Smooth muscle cell (in vitro differentiated cells): ENCODE data around the gene BRD2. TPM values are rescaled to one million over a fixed set of nuclear protein-coding genes. Genes with fewer than 3 reads are reported as not detected.

ENCODE experiments used
- DNase-seq: peaks from one replicate; lab custom pipeline; 2025; ENCODE audit not compliant: unreplicated experiment; lab: John Stamatoyannopoulos, UW
- H2AFZ ChIP-seq: fragments of 200-600 bp; sonication (generic); 2 replicates; pipeline ENCODE4 v1.6.0; 2016; ENCODE audit warnings: antibody characterized with exemption, low read depth, mild to moderate bottlenecking
- H3F3A ChIP-seq: fragments of 200-600 bp; sonication (generic); 2 replicates; pipeline ENCODE4 v1.6.0; 2017; ENCODE audit warnings: antibody characterized with exemption, low read depth
- H3K27ac ChIP-seq: fragments of 200-600 bp; sonication (generic); 2 replicates; pipeline ENCODE4 v1.5.1; 2016; ENCODE audit warnings: low read depth, mild to moderate bottlenecking
- H3K27me3 ChIP-seq: fragments of 200-600 bp; sonication (generic); 2 replicates; pipeline ENCODE4 v1.6.1; 2016; ENCODE audit warnings: low read depth, mild to moderate bottlenecking
- H3K36me3 ChIP-seq: fragments of 200-600 bp; sonication (generic); 2 replicates; pipeline ENCODE4 v1.5.1; 2016; ENCODE audit warnings: low read depth
- H3K4me1 ChIP-seq: fragments of 200-600 bp; sonication (generic); 2 replicates; pipeline ENCODE4 v1.5.1; 2016; ENCODE audit warnings: low read depth
- H3K4me2 ChIP-seq: fragments of 200-600 bp; sonication (generic); 2 replicates; pipeline ENCODE4 v1.6.0; 2016; ENCODE audit warnings: mild to moderate bottlenecking
- H3K4me3 ChIP-seq: fragments of 200-600 bp; sonication (generic); 2 replicates; pipeline ENCODE4 v1.5.1; 2016; ENCODE audit warnings: mild to moderate bottlenecking
- H3K79me2 ChIP-seq: fragments of 200-600 bp; sonication (generic); 2 replicates; pipeline ENCODE4 v1.6.0; 2016; ENCODE audit warnings: low read depth, mild to moderate bottlenecking
- H3K9ac ChIP-seq: fragments of 200-600 bp; sonication (generic); 2 replicates; pipeline ENCODE4 v1.6.0; 2016; ENCODE audit warnings: low read depth
- H3K9me3 ChIP-seq: fragments of 200-600 bp; sonication (generic); replicated peaks from 2 replicates; pipeline ENCODE4 v1.5.1; 2016; ENCODE audit warnings: low read depth
- H4K20me1 ChIP-seq: fragments of 200-600 bp; sonication (generic); 2 replicates; pipeline ENCODE4 v1.6.0; 2016; ENCODE audit warnings: low read depth
- WGBS: methylation state at CpG from one replicate; pipeline ENCODE4 v1.1.7; 2016; ENCODE audit warnings: low lambda C conversion rate; 5-methylcytosine and 5-hydroxymethylcytosine counted together
- polyA plus RNA-seq: library from polyadenylated mRNA; unstranded; fragments of >200 nt; fragmentation: Nextera tagmentation; extraction: Ambion mirVana; gene quantifications from 2 replicates; pipeline ENCODE4 v1.2.1, GENCODE V29; 2016
- total RNA-seq: library from RNA; depleted of rRNA; stranded (reverse); fragments of >200 nt; gene quantifications from 2 replicates; pipeline ENCODE4 v1.2.3, GENCODE V29; 2014
- TF ChIP-seq, protein P1 (sequence below): fragments of 200-600 bp; sonication (generic); IDR thresholded peaks from 2 replicates; pipeline ENCODE4 v1.5.1; 2017; ENCODE audit warnings: borderline replicate concordance, mild to moderate bottlenecking, antibody characterized with exemption; ENCODE audit not compliant: insufficient read depth, poor library complexity, severe bottlenecking

The BRD2 gene
- total RNA-seq: 205 and 244 TPM in 2 replicates
- polyA plus RNA-seq: 162 and 197 TPM in 2 replicates

DNA sequence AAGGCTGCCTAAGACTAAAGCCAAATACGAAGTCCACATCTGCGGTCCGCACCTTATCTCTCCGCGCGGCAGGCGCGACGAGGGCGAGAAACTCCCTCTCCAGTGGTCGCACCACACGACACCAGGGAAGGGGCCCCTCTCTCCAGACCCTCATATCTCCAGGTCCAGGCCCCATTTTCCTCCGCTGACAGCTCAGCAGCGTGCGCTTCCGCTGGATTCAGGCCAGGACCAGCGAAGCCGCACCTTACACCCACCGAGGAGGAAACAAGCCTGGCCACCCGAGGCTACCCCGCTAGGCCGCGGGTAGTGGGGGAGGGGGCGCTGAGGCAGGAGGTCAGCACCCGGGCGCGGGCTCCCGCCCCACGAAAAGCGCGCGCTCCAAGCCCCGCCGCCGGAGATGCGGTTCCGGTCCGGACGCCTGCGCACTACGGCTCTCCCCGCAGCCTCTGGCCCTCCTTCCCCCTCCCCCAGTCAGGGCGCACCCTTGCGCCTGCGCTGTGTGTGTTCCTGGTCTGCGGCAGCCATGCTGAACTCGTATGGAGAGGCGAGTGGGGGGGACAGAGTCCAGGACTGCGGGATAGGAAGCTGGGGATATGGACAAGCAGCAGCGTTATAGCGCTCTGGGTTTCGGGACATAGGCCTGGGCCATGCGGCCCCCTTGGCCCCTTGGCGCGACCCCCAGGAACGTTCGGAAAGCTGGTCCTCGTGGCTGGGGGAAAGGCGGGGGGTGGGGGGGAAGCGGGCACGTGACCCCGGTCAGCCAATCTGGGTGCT is at the start of gene BRD2:
BRD2 (plus strand) TSS at position 502 of the 774 bp plus-strand sequence. CDS start 4,305 bp downstream, outside the sequence.
- Histone ChIP-seq H4K20me1 (peaks cover 24% of the 10 kb centered on the region), H3K4me3 (peak within 1 kb of the TSS; percentile 84), H2AFZ (peak within 1 kb of the TSS; percentile 90), H3K27me3 (no peaks in the 10 kb centered on the region), H3K4me2 (peak within 1 kb of the TSS; percentile 95), H3K79me2 (peaks cover 54% of the 10 kb centered on the region), H3K9ac (peak within 1 kb of the TSS; percentile 99), H3K9me3 (no peaks in the 10 kb centered on the region), H3K27ac (peak within 1 kb of the TSS; percentile 99), H3F3A (peaks cover 34% of the 10 kb centered on the region), H3K4me1 (peaks cover 11% of the 10 kb centered on the region), H3K36me3 (no peaks in the 10 kb centered on the region)
- 0% methylated on average over 56 of the region's 62 CpGs for WGBS
- TF ChIP-seq, protein P1, sequence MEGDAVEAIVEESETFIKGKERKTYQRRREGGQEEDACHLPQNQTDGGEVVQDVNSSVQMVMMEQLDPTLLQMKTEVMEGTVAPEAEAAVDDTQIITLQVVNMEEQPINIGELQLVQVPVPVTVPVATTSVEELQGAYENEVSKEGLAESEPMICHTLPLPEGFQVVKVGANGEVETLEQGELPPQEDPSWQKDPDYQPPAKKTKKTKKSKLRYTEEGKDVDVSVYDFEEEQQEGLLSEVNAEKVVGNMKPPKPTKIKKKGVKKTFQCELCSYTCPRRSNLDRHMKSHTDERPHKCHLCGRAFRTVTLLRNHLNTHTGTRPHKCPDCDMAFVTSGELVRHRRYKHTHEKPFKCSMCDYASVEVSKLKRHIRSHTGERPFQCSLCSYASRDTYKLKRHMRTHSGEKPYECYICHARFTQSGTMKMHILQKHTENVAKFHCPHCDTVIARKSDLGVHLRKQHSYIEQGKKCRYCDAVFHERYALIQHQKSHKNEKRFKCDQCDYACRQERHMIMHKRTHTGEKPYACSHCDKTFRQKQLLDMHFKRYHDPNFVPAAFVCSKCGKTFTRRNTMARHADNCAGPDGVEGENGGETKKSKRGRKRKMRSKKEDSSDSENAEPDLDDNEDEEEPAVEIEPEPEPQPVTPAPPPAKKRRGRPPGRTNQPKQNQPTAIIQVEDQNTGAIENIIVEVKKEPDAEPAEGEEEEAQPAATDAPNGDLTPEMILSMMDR: no peak
- peak; percentile 99 for DNase-seq

DNA sequence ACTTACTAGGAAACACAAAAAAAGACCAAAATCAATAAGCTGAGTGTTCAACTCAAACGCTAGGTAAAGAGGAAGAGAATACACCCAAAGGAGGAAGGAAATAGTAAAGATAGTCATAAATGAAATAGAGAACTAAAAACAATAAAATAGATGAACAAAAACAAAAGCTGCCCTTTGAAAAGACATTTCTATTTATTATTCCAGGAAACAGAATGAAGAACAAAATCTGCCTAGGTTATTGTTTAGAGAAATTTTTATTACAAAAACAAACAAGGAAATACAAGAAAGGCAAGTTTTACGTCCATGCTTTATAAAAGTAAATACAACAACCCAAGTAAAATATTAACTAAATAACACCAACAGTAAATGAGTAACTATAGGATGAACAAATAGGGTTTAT is 47.7 kb upstream of the BRD2 start:
- H3K27ac ChIP-seq: no peak overlapping the region
- no peak for DNase-seq
- TF ChIP-seq, protein P1: no peak
- no peaks in the 10 kb centered on the region for H3K4me1 ChIP-seq
- no peak overlapping the region for H3K4me2 ChIP-seq
- no peaks in the 10 kb centered on the region for H3K9me3 ChIP-seq
- no peak overlapping the region for H2AFZ ChIP-seq
- H3K27me3 ChIP-seq: peaks cover 46% of the 10 kb centered on the region
- no peaks in the 10 kb centered on the region for H3F3A ChIP-seq
- H4K20me1 ChIP-seq: no peaks in the 10 kb centered on the region
- 74% methylated on average over 2 of the region's 2 CpGs for WGBS
- no peaks in the 10 kb centered on the region for H3K36me3 ChIP-seq
- no peaks in the 10 kb centered on the region for H3K79me2 ChIP-seq
- H3K9ac ChIP-seq: no peak overlapping the region
- H3K4me3 ChIP-seq: no peak overlapping the region

DNA sequence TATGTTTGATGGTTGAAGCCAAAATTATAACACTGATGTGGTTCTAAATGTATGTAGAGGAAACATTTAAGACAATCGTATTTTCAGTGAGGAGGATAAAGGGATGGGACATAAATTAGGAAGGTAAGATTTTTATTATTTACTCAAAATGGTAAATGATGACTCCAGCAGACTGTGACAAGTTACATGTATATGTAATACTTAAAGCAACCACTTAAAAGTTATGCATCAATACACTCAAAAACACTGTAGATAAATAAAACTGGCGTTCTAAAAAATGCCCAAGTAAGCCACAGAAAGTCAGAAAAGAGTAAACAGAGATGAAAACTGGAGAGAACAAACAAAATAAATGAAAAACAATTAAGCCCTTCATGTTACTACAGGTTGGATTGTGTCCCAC is 46.3 kb upstream of the BRD2 start:
- TF ChIP-seq, protein P1: no peak
- no peaks in the 10 kb centered on the region for H3K36me3 ChIP-seq
- H3F3A ChIP-seq: no peaks in the 10 kb centered on the region
- no peak overlapping the region for H3K4me3 ChIP-seq
- H3K4me2 ChIP-seq: no peak overlapping the region
- no peaks in the 10 kb centered on the region for H3K9me3 ChIP-seq
- H3K79me2 ChIP-seq: no peaks in the 10 kb centered on the region
- no peaks in the 10 kb centered on the region for H4K20me1 ChIP-seq
- 71% methylated on average over 2 of the region's 2 CpGs for WGBS
- no peak overlapping the region for H3K9ac ChIP-seq
- H3K27me3 ChIP-seq: peaks cover 35% of the 10 kb centered on the region
- H3K27ac ChIP-seq: no peak overlapping the region
- DNase-seq: no peak
- H2AFZ ChIP-seq: no peak overlapping the region
- H3K4me1 ChIP-seq: no peaks in the 10 kb centered on the region

DNA sequence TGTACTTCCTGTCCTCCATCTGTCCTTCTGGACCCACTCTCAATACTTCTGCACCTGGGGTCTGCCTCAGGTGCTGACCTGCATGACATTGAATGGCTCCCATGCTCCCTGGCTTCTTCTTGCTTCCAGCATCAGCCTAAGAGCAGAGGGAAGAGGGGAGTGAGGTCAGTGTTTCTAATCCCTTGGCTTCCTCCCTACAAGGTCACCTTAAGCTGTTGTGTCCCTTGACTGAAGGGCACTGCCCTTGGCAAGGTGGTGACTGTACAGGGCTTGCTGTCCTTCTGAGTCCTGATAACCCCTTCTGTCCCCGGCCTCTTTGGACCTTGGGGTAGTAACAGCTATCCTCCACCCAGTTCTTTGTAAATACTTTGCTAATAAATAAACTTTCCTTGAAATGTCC is 37.2 kb upstream of the BRD2 start:
- H3K9ac ChIP-seq: no peak overlapping the region
- H3K9me3 ChIP-seq: no peaks in the 10 kb centered on the region
- no peak overlapping the region for H2AFZ ChIP-seq
- no peaks in the 10 kb centered on the region for H3K79me2 ChIP-seq
- H3K4me3 ChIP-seq: no peak overlapping the region
- no peak for DNase-seq
- no peak overlapping the region for H3K27ac ChIP-seq
- H3K4me1 ChIP-seq: no peaks in the 10 kb centered on the region
- 0% methylated on average over 1 of the region's 1 CpG for WGBS
- TF ChIP-seq, protein P1: no peak
- H4K20me1 ChIP-seq: no peaks in the 10 kb centered on the region
- H3K27me3 ChIP-seq: peaks cover 58% of the 10 kb centered on the region
- H3K36me3 ChIP-seq: no peaks in the 10 kb centered on the region
- no peaks in the 10 kb centered on the region for H3F3A ChIP-seq
- H3K4me2 ChIP-seq: no peak overlapping the region
